CD4-positive, alpha-beta T cell treated with Interleukin-6 at 100 ng/mL for 8 hours (primary cell): ENCODE results near the gene NREP.

ENCODE experiments used
- DNase-seq: peaks from one replicate; pipeline ENCODE4 v3.0.0-alpha.2; 2020; ENCODE audit warnings: mixed read lengths, low spot score

The NREP gene

GRCh38 chr5:111765613-111766571, 8.9 kb upstream of the NREP start:
- no peak for DNase-seq

- no peak for DNase-seq
Observed at GRCh38 chr5:111764019-111764418, 7.0 kb upstream of the NREP start.

- no peak for DNase-seq
Observed at GRCh38 chr5:111762895-111763294, 5.9 kb upstream of the NREP start.

- DNase-seq, result no peak
Observed at GRCh38 chr5:111758284-111758628, 1.3 kb upstream of the NREP start.

- DNase-seq, result peak; percentile 73
Observed at GRCh38 chr5:111757355-111758283, 625 bp upstream of the NREP start.

GRCh38 chr5:111755942-111756381, 1.0 kb downstream of the NREP start:
- DNase-seq, result no peak

GRCh38 chr5:111755345-111755941, 1.6 kb downstream of the NREP start:
- no peak for DNase-seq

GRCh38 chr5:111753884-111754589, 3.0 kb downstream of the NREP start:
- no peak for DNase-seq

GRCh38 chr5:111752426-111752965, 4.5 kb downstream of the NREP start:
- DNase-seq, result no peak

- DNase-seq, result no peak
Observed at GRCh38 chr5:111749303-111750026, 7.5 kb downstream of the NREP start.

GRCh38 chr5:111748304-111748763, 8.7 kb downstream of the NREP start:
- no peak for DNase-seq

- no peak for DNase-seq
Observed at GRCh38 chr5:111747337-111747736, 9.7 kb downstream of the NREP start.

GRCh38 chr5:111746791-111747190, 10.2 kb downstream of the NREP start:
- no peak for DNase-seq

- DNase-seq, result no peak
Observed at GRCh38 chr5:111745075-111745739, 11.8 kb downstream of the NREP start.

- no peak for DNase-seq
Observed at GRCh38 chr5:111744455-111744854, 12.5 kb downstream of the NREP start.

- no peak for DNase-seq
Observed at GRCh38 chr5:111743988-111744387, 13.0 kb downstream of the NREP start.

- no peak for DNase-seq
Observed at GRCh38 chr5:111743512-111743911, 13.5 kb downstream of the NREP start.

GRCh38 chr5:111742177-111742994, 14.6 kb downstream of the NREP start:
- DNase-seq, result no peak

- DNase-seq, result no peak
Observed at GRCh38 chr5:111741278-111741677, 15.7 kb downstream of the NREP start.
